HepG2 (cell line): ENCODE measurements around the gene KCTD13. TPM values are rescaled to one million over a fixed set of nuclear protein-coding genes. Genes with fewer than 3 reads are reported as not detected.

Experiments used
- BRCA1 ChIP-seq: sonication (generic); formaldehyde crosslinking; IDR thresholded peaks from 2 replicates; pipeline ENCODE4 v1.4.0; 2020; ENCODE audit warnings: missing genetic modification reagents
- HDAC2 ChIP-seq: sonication (generic); formaldehyde crosslinking; IDR thresholded peaks from 2 replicates; pipeline ENCODE4 v1.4.0; 2020; ENCODE audit warnings: missing genetic modification reagents
- LCORL ChIP-seq, 2 experiments: fragments of 450-650 bp in 1 of 2; sonication (generic) in 1 of 2; formaldehyde crosslinking in 1 of 2; IDR thresholded peaks; 2 replicates each; pipeline versions ENCODE4 v1.5.0 to v1.6.1; 2017 to 2020; ENCODE audit warnings: antibody characterized with exemption in 1 of 2, missing genetic modification reagents in 1 of 2
- MBD4 ChIP-seq: IDR thresholded peaks from 2 replicates; pipeline ENCODE4 v1.6.1; 2012; ENCODE audit warnings: low read length, inconsistent platforms, borderline replicate concordance
- PHF8 ChIP-seq: sonication (generic); formaldehyde crosslinking; IDR thresholded peaks from 2 replicates; pipeline ENCODE4 v1.5.0; 2020; ENCODE audit warnings: missing genetic modification reagents
- PLRG1 ChIP-seq: fragments of 450-650 bp; conservative IDR thresholded peaks from 2 replicates; pipeline ENCODE4 v1.6.1; 2016
- RFXANK ChIP-seq: IDR thresholded peaks from 2 replicates; pipeline ENCODE4 v1.6.1; 2016
- SATB2 ChIP-seq: sonication (generic); formaldehyde crosslinking; IDR thresholded peaks from 2 replicates; pipeline ENCODE4 v1.5.0; 2020; ENCODE audit warnings: missing genetic modification reagents
- SOX13 ChIP-seq, 3 experiments: fragments of 450-650 bp in 1 of 3; sonication (generic) in 1 of 3; formaldehyde crosslinking in 1 of 3; IDR thresholded peaks in 2 of 3; conservative IDR thresholded peaks in 1 of 3; 2 replicates each; pipeline versions ENCODE4 v1.5.0 to v1.6.1; 2016 to 2020; ENCODE audit warnings: antibody characterized with exemption in 1 of 3, mild to moderate bottlenecking in 1 of 3, missing compliant biosample characterization in 1 of 3, missing genetic modification reagents in 1 of 3, moderate library complexity in 1 of 3
- TRAFD1 ChIP-seq: sonication (generic); formaldehyde crosslinking; IDR thresholded peaks from 2 replicates; pipeline ENCODE4 v1.5.1; 2020; ENCODE audit warnings: missing genetic modification reagents, mild to moderate bottlenecking, borderline replicate concordance
- ZKSCAN5 ChIP-seq: sonication (generic); formaldehyde crosslinking; IDR thresholded peaks from 2 replicates; pipeline ENCODE4 v1.5.1; 2020; ENCODE audit warnings: mild to moderate bottlenecking, missing genetic modification reagents
- ZNF232 ChIP-seq: sonication (generic); formaldehyde crosslinking; IDR thresholded peaks from 2 replicates; pipeline ENCODE4 v1.4.0; 2020; ENCODE audit warnings: missing genetic modification reagents, borderline replicate concordance
- ZNF256 ChIP-seq: sonication (generic); formaldehyde crosslinking; conservative IDR thresholded peaks from 2 replicates; pipeline ENCODE4 v1.4.0; 2020; ENCODE audit warnings: missing genetic modification reagents
- ZNF292 ChIP-seq: sonication (generic); formaldehyde crosslinking; IDR thresholded peaks from 2 replicates; pipeline ENCODE4 v1.8.1; 2022; ENCODE audit warnings: mild to moderate bottlenecking, low read depth, missing genetic modification reagents, borderline replicate concordance
- ZNF350 ChIP-seq: sonication (generic); formaldehyde crosslinking; IDR thresholded peaks from 2 replicates; pipeline ENCODE4 v1.4.0; 2020; ENCODE audit warnings: mild to moderate bottlenecking, low read depth, missing genetic modification reagents, borderline replicate concordance
- ZNF563 ChIP-seq: sonication (generic); formaldehyde crosslinking; IDR thresholded peaks from 2 replicates; pipeline ENCODE4 v1.8.0; 2022; ENCODE audit warnings: mild to moderate bottlenecking, moderate library complexity, missing genetic modification reagents
- ZNF607 ChIP-seq: sonication (generic); formaldehyde crosslinking; IDR thresholded peaks from 2 replicates; pipeline ENCODE4 v1.5.1; 2020; ENCODE audit warnings: missing genetic modification reagents, mild to moderate bottlenecking, borderline replicate concordance
- ZNF644 ChIP-seq: IDR thresholded peaks from 2 replicates; pipeline ENCODE4 v1.6.1; 2016; ENCODE audit warnings: low read depth
- ZNF704 ChIP-seq: sonication (generic); formaldehyde crosslinking; IDR thresholded peaks from 2 replicates; pipeline ENCODE4 v1.8.1; 2023; ENCODE audit warnings: mild to moderate bottlenecking, inconsistent platforms, moderate library complexity, missing genetic modification reagents, borderline replicate concordance
- ZNF780A ChIP-seq: sonication (generic); formaldehyde crosslinking; IDR thresholded peaks from 2 replicates; pipeline ENCODE4 v1.8.0; 2022; ENCODE audit warnings: mild to moderate bottlenecking, missing genetic modification reagents, moderate library complexity
- ZUFSP ChIP-seq: sonication (generic); formaldehyde crosslinking; IDR thresholded peaks from 2 replicates; pipeline ENCODE4 v1.9.0; 2021; ENCODE audit warnings: missing genetic modification reagents, mild to moderate bottlenecking, borderline replicate concordance
- polyA plus RNA-seq, 8 experiments: library from polyadenylated mRNA; depleted of rRNA in 3 of 8; stranded (reverse) in 7 of 8; unstranded in 1 of 8; fragments of >200 nt; fragmentation: Illumina TruSeq in 4 of 8; extraction: Trizol in 4 of 8; gene quantifications; 2 replicates each; pipeline versions ENCODE4 v1.2.1 to v1.2.3, GENCODE V29; 2011 to 2016; ENCODE audit warnings: low read depth in 4 of 8, missing spikeins in 1 of 8, mixed read lengths in 1 of 8; ENCODE audit not compliant: insufficient read depth in 1 of 8
- total RNA-seq, 5 experiments: library from RNA; depleted of rRNA; stranded (reverse); fragments of >200 nt; fragmentation: Illumina TruSeq; extraction: Trizol; gene quantifications; 2 replicates each; pipeline ENCODE4 v1.2.3, GENCODE V29; 2016; ENCODE audit warnings: low read depth in 1 of 5
- TF ChIP-seq, protein P1 (sequence below): sonication (generic); formaldehyde crosslinking; IDR thresholded peaks from 2 replicates; pipeline ENCODE4 v1.5.1; 2020; ENCODE audit warnings: mild to moderate bottlenecking, moderate library complexity, missing genetic modification reagents

Gene KCTD13
- total and polyA plus RNA-seq, 2 of the 13 experiments (the other 11 are each of a cell fraction or from before 2014, with no cell fraction given) = 6.3 to 14.7 TPM

DNA sequence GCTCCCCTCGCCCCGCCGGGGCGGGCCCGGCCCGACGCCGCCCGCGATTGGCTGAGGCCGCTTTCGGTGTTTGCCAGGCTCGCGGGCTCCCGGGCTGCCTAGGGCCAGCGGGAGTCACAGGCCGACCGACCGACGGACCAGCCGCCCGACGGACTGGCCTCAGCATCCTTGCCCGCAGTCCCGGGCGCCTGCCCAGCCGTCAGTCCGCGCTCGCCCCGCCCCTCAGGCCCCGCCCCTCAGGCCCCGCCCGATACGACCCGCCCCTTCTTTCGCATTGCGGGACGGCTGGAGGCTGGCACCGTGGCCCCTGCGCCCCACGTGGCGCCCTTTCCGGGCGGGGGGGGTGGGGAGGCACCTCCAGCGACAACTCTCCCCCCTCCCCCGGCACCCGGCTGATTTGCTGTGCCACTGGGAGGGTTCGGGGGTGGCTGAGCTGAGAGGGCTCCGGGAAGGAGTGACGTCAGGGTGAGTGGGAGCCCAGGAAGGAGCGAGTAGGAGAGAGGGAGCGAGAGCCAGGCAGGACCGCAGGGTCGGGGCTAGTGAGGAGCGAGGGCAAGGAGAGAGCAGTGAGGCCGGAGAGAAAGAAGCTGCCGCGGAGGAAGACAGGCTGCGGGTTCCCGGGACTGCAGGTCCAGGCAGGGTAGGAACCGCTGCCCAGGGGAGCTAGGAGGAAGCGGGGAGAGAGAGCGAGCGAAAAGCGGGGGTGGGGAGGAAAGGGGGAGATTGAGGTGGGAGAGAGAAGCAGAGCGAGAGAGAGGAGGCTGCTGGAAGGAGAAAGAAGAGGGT, 25.7 kb downstream of the KCTD13 start, which contains the start of gene ASPHD1 (continued):
- no peak; the same call in 1 of the 2 replicates for TF ChIP-seq ZNF704
- no peak for TF ChIP-seq SATB2 (CRISPR knock-in tag)
- no peak for TF ChIP-seq MBD4
- no peak; the same call in none of the 2 replicates for TF ChIP-seq ZNF607 (CRISPR knock-in tag)
- TF ChIP-seq ZNF256 (CRISPR knock-in tag) = no peak
- no peak for TF ChIP-seq ZKSCAN5 (CRISPR knock-in tag)
- TF ChIP-seq ZNF350 (CRISPR knock-in tag) = peak; percentile 66; the same call in 1 of the 2 replicates
- TF ChIP-seq PHF8 (CRISPR knock-in tag) = no peak; the same call in 1 of the 2 replicates
- TF ChIP-seq ZNF644 = no peak
- TF ChIP-seq RFXANK (CRISPR knock-in tag) = no peak
- TF ChIP-seq LCORL (IDR thresholded peaks at IDR 0.05) = no peak
- TF ChIP-seq LCORL (CRISPR knock-in tag; IDR thresholded peaks at IDR 0.05) = no peak
- TF ChIP-seq TRAFD1 (CRISPR knock-in tag) = no peak
- TF ChIP-seq BRCA1 (CRISPR knock-in tag) = no peak
- TF ChIP-seq ZUFSP (CRISPR knock-in tag) = no peak
- TF ChIP-seq SOX13 (IDR thresholded peaks at IDR 0.05) = no peak
- TF ChIP-seq SOX13 (CRISPR knock-in tag; conservative IDR thresholded peaks at IDR 0.05 in 1 of 2, IDR thresholded peaks at IDR 0.05 in 1 of 2) = no peak
- TF ChIP-seq PLRG1 = no peak
- TF ChIP-seq HDAC2 = no peak; the same call in 1 of the 2 replicates
- peak; percentile 99 for TF ChIP-seq ZNF563
- TF ChIP-seq ZNF292 = 0 out of 2 replicates have a peak, but pooled peaks have one; percentile 30
- peak; percentile 93 for TF ChIP-seq ZNF780A (CRISPR knock-in tag)
- TF ChIP-seq ZNF232 (CRISPR knock-in tag) = no peak; the same call in 1 of the 2 replicates
- TF ChIP-seq, protein P1, sequence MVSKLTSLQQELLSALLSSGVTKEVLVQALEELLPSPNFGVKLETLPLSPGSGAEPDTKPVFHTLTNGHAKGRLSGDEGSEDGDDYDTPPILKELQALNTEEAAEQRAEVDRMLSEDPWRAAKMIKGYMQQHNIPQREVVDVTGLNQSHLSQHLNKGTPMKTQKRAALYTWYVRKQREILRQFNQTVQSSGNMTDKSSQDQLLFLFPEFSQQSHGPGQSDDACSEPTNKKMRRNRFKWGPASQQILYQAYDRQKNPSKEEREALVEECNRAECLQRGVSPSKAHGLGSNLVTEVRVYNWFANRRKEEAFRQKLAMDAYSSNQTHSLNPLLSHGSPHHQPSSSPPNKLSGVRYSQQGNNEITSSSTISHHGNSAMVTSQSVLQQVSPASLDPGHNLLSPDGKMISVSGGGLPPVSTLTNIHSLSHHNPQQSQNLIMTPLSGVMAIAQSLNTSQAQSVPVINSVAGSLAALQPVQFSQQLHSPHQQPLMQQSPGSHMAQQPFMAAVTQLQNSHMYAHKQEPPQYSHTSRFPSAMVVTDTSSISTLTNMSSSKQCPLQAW (CRISPR knock-in tag) = peak; percentile 39; the same call in 1 of the 2 replicates
